NK-92 (cell line): ENCODE results near the gene BUB1B.
"Not testable (repeated sequence)": the region's sequence is repeated elsewhere in the genome, so short reads cannot be mapped to it uniquely, and the experiment has no call there.

Experiments used
- DNase-seq: peaks from one replicate; lab custom pipeline; 2025; ENCODE audit not compliant: unreplicated experiment; lab: John Stamatoyannopoulos, UW

The BUB1B gene

DNA sequence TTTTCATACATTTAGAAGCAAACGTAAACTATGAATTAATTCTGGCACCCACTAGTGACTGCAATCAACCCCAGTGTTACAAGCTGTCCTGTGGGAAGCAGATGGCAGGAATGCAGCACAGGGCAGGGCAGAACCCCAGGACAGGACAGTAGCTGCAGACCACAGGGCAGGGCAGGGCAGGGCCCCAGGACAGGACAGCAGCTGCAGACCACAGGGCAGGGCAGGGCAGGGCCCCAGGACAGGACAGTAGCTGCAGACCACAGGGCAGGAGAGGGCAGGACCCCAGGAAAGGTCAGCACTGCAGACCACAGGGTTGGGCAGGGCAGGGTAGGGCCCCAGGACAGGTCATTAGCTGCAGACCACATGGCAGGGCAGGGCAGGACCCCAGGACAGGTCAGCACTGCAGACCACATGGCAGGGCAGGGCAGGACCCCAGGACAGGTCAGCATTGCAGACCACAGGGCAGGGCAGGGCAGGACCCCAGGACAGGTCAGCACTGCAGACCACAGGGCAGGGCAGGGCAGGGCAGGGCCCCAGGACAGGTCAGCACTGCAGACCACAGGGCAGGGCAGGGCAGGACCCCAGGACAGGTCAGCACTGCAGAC, 24.9 kb upstream of the BUB1B start:
- not testable (repeated sequence) for DNase-seq

DNA sequence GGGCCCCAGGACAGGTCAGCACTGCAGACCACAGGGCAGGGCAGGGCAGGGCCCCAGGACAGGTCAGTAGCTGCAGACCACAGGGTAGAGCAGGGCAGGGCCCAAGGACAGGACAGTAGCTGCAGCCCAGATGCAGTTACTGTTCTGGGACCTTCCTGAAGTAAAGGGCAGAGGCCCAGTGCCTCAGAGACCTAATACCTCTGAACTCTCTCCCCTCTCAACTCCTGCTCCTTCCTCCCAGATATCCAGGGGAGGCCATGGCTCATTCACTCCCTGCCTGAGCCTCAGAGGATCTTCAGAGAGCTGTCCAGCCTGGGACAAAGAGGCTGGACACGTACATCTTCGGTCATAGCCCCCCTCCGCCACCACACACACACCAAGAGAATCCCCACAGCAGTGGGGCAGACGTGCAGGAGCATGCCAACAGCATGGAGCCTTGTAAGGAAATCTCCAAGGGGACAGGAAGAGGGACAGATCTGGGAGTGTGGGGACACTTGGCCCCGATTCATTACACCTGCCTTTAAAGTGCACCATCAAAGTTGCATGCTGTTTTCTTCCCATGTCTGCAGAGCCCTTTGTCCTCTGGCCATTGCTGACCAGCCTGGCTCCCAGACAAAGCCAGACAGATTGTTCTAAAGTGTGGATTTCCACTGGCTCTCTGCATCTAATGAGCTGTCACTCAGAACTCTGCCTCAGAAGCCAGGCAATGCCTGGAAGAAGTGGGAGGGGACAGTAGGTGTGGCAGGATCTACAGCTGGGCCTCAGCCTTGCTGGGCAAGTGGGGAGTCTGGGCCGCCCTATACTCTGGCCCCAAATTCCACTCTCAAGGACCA, 24.2 kb upstream of the BUB1B start:
- DNase-seq: no peak

DNA sequence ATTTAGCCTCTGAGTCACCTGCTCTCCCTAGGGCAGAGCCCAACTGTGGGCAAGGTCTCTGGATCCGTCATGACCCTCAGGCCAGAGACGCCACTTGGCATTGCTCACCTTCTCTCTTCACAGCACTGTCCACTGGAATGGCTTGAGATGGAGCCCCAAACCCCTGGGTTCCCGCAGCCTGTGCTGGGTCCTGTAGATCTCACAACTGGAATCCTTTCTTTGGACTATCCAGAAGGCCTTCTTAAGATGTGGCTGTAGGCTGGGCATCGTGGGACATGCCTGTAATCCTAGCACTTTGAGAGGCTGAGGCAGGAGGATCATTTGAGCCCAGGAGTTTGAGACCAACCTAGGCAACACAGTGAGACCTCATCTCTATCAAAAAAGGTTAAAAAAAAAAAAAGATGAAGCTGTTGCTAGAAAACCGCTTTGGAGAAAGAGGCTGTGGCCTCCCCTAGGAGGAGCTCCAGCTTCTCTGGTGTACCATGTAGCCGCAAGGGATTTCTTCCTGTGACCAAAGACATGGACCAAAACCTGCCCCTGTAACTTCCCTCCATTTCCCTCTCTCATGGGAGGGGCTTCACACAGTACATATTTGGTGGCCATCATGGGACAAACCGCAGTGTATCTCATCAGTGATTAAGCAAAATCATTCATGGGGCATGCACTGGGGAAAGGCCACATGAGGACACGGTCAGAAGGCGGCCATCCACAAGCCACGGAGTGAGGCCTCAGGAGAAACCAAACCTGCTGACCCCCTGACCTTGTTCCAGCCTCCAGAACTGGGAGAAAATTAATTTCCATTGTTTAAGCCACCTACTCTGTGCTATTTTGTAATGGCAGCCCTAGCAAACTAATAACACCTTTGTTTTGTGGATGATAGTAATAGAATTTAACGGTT, 23.3 kb upstream of the BUB1B start:
- DNase-seq: no peak

DNA sequence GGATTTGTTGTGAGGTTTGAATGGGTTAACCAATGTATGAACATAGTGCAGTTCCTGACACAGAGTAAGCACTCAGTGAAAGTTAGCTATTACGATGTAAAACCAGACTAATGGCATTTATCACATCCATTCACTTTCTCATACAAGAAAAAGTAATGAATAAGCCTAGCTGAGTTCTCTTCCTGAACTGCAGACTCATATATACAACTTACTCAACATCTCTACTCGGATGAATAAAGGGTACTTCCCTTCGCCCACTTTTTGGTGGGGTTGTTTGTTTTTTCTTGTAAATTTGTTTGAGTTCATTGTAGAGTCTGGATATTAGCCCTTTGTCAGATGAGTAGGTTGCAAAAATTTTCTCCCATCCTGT, 22.7 kb upstream of the BUB1B start:
- not testable (repeated sequence) for DNase-seq

DNA sequence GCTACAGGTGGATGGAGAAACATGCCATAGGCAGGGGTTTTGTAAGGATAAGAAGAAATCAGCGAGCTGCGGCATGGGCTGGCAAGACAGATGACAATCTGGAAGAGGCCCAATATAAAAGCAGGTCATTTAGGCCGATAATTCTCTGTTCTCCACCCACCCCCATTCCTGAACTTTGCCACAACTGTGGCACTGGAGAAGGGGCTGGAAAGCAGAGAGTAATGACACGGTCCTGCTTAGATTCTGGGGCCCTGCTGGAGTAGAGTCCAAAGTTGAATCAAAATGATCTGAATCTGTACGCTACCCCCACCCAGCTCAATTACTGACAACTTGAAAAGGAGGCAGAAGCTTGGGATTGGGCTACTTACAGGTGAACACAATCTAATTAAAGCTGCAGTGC, 18.4 kb upstream of the BUB1B start:
- no peak for DNase-seq

DNA sequence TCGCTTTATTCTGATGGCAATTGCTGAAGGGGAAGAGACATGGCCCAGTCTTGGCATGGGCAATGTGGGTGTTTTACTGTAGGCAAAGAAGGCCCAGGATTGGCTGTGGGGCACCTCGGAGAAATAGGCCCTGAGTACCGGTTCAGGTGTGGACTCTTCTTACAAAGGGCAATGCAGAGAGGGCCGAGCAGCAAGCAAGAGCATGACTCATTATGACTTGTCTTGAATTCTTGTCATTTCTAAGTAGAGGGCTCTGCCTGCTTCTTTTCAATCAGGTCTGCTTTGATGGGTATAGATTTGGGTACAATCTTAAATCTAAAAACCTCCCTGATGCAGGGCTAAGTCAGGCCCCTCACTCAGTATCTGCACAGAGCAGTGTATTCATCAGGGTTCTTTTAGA, 14.8 kb upstream of the BUB1B start:
- DNase-seq: no peak

DNA sequence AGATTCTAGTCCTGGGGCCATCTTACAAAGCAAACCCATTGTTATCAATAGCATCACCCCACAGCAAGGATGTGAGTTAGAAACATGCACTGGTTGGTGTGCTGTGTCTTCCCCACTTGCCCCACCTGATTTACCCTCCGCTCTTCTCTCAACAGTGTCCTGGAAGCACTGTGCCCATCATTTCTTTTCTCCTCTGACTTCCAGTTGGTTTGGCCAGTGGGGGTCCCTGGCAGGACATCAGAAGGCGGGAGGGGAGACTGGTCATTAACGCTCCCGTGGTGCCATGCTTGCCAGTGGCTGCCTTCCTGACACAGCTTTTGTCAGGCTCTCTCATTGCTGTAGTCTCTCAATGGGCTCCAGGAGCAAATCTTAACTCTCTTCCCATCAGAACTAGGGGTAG, 11.5 kb upstream of the BUB1B start:
- DNase-seq: no peak

DNA sequence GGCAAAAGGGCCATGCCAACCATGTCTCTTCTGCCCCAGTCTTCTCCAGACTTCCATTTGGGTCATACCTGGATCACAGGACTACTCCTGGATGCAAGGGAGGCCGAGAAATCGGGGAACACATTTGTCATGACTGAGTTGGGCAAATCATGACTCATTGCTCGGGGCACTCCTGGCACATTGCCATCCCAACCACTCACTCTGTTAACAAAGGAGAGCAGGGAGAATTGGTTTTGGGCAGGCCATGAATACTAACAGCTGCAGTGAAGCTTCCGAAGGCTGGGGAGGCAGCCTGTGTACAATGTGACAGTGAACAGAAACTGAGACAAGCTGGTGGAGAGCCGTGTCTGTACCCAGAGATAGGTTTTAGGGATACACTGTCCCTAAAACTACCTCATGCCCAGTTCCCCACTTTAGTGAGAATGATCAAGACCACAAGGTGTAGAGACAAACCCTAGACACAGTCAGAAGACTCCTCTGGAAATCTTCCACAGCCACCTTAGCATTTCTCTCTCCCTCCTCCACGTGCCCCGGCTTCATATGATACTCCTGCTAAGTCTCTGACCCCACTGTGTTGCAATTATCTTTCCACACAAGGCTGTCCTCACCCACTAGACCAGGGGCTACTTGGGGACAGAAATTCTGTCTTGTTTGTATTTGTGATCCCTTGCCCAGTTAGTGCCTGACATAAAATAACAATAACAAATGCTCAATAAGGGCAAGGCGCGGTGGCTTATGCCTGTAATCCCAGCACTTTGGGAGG, 10.5 kb upstream of the BUB1B start:
- no peak for DNase-seq

DNA sequence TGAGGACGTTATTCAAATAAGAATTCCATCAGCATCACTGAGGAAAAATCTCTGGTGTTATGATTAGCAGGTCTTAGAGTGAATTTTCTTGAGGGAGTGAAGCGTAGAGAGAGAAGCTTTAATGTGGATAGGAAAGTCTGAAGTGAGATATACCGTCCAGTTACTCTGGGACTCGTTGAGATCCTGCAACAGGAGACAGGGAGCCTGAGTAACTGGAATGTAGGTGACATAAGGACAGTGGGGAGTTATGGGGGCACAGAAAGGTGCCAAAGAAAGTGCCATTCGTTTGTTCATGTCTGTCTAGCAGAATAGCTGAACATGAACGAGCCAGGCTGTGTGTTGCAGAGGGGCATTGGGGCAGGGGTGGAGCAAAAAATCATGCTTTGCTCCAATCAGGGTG, 9.4 kb upstream of the BUB1B start:
- no peak for DNase-seq

DNA sequence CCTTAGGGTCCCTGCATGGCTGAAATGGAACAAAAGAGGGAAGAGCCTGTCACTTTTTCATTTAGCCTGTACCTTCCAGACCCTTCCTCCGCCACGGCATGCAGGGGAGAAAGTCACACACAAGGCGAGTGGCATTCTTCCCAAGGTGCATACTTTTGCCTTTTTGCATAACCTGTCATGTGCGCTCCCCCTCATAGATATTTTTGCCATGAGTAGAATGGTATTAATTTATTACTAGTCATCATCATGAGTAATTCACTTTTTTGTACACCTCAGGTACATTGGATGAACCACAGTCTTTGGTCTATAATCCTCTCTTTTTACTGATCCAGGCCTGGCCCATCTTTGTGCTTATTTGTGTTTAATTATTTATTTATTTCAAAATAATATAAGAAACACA, 8.9 kb upstream of the BUB1B start:
- DNase-seq: no peak

DNA sequence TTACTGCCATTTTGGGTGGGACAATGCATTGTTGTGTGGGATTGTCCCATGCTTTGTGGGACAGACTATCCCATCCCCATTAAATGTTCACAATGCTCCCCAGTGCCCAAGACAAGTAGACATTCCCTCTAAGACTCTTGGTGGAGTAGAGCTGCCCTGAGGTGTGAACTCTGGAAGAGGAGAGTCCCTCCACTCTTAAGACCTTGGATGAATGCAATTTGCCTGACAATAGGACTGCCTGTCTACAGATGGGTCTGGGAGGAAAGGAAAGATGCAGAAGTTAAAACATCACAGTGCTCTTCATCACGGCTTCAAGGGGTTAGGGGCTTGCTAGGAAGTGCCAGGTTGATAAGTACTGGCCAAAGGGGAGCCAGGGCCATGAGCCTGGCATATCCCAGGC, 6.0 kb upstream of the BUB1B start:
- DNase-seq: not testable (repeated sequence)

DNA sequence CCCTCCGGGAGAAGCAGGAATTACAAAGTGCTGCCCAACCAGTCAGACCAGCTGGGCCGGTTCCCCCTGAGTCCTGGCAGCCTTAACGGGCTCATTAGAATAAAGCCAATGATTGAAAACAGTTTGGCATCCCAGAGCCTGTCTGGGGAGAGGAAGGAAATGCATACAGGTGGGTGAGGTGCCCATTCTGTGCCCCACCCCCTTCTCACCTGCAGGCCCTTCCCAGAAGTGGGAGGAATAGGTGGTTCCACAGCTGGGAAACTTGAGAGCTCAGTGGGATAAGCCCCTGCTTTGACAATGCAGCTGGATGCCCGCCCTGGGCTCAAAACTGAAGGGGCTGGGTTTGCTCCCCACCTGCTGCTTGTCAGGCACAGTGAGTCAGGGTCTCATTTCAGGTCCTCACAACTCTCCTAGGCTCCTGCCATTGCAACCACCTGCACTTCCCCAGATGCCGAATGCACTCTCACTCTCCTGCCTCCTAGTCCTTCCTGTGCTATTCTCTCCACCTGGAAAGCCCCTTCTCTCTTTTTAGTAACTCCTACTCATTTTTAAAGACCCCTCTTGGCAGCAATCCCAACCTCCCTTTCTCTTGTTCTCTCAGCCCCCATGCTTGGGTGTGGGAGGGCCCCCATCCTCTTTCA, 5.5 kb upstream of the BUB1B start:
- DNase-seq: no peak

DNA sequence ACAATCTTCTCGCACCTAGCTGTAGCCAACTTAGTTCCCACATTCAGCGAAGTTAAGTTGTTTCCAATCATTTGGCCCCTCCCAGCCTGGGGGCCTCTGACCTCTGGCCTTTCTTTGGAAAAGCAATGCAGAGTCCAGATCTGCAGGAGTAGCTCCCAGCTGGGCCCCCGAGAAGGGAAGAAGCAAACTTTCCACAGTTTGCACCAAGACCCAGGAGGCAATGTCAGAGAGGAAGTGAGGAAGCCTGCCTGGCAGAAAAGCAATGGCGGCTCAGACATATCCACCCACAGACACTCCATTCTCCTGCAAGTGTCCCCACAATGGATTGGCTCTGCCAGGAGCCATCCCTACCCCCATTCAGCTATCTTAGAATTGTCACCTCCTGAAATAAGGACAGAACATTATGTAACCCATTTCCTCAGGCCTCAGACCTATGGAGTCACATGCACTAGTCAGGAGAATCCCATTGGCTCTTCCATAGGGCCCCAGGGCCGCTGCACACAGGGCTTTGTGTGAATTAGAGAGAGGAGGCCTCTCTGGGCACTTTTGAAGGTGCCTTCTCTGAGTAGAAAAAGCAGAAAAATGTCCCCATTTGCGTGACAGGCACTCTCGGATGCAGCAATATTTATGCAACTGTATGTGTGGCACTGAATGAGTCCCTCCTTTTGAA, 3.0 kb upstream of the BUB1B start:
- no peak for DNase-seq

DNA sequence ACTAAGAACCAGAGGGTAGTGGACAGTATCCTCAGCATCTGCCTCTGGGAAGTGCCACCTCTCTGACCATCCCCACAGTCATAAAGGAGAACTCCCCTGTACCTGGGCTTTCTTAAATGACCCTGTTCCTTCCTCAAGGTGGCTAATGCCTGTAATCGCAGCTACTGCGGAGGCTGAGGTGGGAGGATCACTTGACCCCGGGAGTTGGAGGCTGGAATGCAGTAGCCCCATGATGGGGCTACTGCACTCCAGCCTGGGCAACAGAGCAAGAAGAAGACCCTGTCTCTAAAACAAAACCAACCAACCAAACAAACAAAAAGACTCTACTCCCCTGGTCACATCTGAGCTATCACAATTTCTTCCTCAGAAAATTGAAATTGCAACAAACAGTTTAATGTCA, 848 bp upstream of the BUB1B start:
- DNase-seq: no peak

DNA sequence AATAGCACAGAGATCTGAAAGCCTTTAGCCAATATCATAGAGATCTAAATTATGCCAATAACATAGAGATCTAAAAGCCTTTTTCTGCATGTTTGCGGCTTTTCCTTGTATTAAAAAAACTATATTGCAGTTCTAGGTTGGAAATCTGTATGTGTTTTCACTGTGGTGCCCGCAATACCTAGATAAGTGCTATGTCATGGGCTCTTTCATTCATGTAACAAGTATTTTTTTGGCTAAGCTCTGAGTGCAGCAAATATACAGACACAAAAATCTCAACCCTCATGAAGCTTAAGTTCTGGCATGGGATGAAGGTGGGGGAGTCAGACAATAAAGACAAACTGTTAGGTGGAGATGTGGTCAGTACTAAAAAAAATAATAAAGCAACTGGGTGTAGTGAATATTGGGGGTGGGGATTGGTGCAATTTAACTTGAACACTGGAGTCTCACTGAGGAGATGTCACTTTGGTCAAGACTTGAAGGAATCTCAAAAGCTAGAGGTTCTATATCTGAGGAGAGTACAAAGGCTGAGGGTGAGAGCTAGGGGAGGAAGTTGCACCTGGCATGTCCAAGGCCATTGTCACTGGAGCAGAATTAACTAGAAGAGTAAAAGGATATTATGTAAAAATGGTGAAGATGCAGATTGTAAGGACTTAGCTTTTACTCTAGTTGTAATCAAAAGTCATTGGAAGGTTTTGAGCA, 973 bp downstream of the BUB1B start:
- DNase-seq: no peak

DNA sequence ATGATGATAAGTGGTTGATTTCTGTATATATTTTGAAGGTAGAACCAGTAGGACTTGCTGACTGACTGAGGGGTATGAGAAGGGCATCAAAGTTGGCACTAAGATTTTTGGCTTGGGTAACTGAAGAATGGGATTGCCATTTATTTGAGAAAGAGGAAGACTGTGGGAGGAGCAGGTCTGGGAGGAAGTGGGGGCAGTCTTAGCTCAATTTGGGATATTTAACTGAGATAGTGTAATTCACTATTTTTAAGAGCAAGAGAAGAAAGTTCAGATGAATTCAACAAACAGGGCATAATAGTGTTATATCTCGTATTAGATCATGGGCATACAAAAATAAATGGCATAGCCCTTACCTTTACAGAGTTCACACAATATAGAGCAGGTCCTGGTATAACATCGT, 1.7 kb downstream of the BUB1B start:
- DNase-seq: no peak

DNA sequence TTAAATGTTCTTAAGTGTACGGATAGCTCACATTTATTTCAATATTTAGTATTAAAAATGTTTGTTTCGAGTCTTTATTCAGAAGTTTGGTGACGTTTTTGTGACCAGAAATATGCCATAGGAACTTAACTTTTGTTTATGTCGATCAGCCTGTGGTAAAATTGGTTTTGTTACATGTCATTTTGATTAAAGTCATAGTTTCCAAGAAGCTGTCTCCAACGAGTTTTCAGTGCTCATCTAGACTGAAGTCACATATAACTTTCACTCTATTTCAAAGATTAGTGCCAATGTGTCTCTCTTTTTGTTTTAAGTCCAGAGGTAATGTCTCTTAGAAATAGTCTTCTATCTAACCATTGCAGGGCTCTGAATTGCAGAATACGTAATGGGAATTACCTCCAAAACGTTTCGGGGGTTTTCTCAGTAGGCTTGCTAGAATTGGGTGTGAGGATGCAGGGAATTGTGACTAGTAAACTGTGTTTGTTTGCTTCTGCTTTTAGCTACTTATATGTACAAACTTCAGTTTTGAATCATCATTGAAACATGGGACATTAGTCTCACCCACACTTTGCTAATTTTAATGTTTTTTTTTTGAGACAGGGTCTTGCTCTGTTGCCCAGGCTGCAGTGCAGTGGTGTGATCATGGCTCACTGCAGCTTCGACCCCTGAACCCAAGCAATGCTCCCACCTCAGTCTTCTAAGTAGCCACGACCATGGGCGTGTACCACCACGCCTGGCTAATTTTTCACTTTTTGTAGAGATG, 3.0 kb downstream of the BUB1B start:
- no peak for DNase-seq

DNA sequence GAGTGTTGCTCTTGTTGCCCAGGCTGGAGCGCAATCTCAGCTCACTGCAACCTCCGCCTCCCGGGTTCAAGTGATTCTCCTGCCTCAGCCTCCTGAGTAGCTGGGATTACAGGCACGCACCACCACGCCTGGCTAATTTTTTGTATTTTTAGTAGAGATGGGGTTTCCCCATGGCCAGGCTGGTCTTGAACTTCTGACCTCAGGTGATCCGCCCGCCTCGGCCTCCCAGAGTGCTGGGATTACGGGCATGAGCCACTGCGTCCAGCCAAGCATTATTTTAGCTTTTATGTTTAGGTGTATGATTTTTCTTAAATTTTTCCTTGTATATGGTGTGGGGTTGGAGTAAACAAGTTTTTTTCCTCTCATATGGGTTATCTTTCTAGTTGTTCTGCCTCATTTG, 6.5 kb downstream of the BUB1B start:
- not testable (repeated sequence) for DNase-seq

DNA sequence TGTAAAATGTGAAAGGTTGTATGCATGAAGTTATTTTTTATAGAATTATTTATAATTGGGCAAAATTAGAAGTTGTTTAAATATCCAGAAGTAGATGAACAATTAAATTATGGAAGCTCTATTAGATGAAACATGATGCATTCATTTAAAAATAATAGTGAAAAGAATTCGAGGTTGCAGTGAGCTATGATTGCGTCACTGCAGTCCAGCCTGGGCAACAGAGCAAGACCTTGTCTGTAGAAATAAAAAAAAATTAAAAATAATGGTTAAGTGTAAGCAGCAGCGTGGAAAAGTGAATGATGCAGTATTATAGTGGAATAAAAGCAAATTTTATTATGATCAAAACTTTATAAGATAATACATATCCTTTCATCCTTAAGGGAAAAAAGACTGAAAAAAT, 14.3 kb downstream of the BUB1B start:
- DNase-seq: no peak
